SJCRH30 (cell line): ENCODE data around the gene HES2. TPM values are rescaled to one million over a fixed set of nuclear protein-coding genes. Genes with fewer than 3 reads are reported as not detected.
"Not testable (repeated sequence)": the region's sequence is repeated elsewhere in the genome, so short reads cannot be mapped to it uniquely, and the experiment has no call there.

Experiments
- DNase-seq, 2 experiments: peaks; one replicate each; pipeline ENCODE4 v3.0.0-alpha.2; 2015 to 2020
- H3K27ac ChIP-seq: fragments of 250-450 bp; sonication (Bioruptor Pico); 2 replicates; pipeline ENCODE4 v1.5.1; 2020; ENCODE audit warnings: mild to moderate bottlenecking, moderate library complexity
- H3K27me3 ChIP-seq: fragments of 250-450 bp; sonication (Bioruptor Pico); 2 replicates; pipeline ENCODE4 v1.5.1; 2020; ENCODE audit warnings: mild to moderate bottlenecking, moderate library complexity
- H3K36me3 ChIP-seq: fragments of 250-450 bp; sonication (Bioruptor Pico); 2 replicates; pipeline ENCODE4 v1.5.1; 2020; ENCODE audit warnings: mild to moderate bottlenecking, moderate library complexity
- H3K4me1 ChIP-seq: fragments of 250-450 bp; sonication (Bioruptor Pico); 2 replicates; pipeline ENCODE4 v1.5.1; 2020; ENCODE audit warnings: mild to moderate bottlenecking, moderate library complexity
- H3K4me3 ChIP-seq: fragments of 250-450 bp; sonication (Bioruptor Pico); 2 replicates; pipeline ENCODE4 v1.5.1; 2020; ENCODE audit warnings: mild to moderate bottlenecking, moderate library complexity
- H3K9me3 ChIP-seq: fragments of 250-450 bp; sonication (Bioruptor Pico); replicated peaks from 2 replicates; pipeline ENCODE4 v1.5.1; 2020; ENCODE audit warnings: mild to moderate bottlenecking, moderate library complexity
- total RNA-seq: library from RNA; depleted of rRNA; stranded (reverse); fragments of >200 nt; shearing (Covaris generic); gene quantifications from 2 replicates; pipeline ENCODE4 v1.2.3, GENCODE V29; 2014

HES2 gene
- total RNA-seq, 1 experiment from 2014 or later: not detected

DNA sequence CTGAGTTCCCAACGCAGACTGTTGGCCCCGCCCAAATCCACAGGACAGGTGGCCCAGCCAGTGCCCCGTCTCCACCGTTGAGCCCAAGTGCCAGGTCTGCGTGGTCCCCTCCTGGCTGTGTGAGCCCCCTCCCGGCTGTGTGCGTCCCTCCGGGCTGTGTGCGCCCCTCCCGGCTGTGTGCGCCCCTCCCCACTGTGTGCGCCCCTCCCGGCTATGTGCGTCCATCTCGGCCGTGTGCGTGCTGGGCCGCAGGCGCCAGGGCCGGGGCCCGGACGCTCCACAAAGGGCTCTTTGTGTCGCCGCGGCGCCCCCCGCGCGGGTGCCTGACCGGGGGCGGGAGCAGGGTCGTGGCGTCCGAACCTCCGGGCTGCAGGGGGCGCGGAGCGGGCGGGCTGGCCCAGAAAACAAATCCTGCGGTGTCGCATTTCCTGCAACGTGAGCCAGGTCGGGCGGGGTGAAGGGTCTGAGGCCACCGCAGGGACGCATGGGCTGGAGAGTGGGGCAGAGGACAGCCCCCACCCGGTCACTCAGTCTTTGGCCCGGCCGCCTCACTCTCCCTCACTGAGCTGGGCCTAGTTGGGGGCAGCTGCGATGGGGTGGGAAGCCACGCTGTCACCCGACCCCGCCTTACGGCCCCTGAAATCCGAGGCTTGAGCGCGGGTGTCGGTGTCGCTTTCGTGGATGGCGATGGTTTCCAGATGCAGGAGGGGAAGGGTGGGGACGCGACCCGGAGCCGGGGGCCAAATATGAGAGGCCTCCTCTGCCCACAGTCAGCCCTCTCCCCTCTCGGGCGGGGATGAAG, 27.5 kb upstream of the HES2 start:
- H3K4me1 ChIP-seq: peaks cover 8% of the 10 kb centered on the region; the same call in 1 of the 2 replicates
- peaks cover 38% of the 10 kb centered on the region for H3K27me3 ChIP-seq
- peak in 1 of 2 experiments; percentile 56 for DNase-seq
- no peaks in the 10 kb centered on the region for H3K9me3 ChIP-seq
- H3K27ac ChIP-seq: no peak overlapping the region
- no peaks in the 10 kb centered on the region for H3K36me3 ChIP-seq
- peak overlapping the region; percentile 57 for H3K4me3 ChIP-seq

DNA sequence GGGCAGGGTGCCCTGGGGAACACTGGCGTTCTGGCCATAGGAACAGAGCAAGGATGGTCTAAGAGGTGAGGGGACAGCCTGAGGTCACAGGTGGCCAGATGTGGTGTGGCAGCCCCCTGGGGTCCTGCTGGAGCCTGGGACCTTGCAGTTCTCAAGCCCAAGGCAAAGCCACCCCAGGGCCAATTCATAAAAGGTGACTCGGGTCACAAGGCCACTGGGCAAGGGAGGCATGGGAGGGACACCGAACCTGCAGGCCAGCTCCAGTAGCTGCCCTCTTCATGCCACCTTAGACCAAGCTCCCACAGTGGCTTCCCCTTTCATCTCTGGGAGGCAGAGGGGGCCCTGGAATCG, 26.9 kb upstream of the HES2 start:
- no peaks in the 10 kb centered on the region for H3K9me3 ChIP-seq
- H3K4me1 ChIP-seq: peaks cover 8% of the 10 kb centered on the region; the same call in 1 of the 2 replicates
- H3K27me3 ChIP-seq: peaks cover 38% of the 10 kb centered on the region
- peak overlapping the region; percentile 57 for H3K4me3 ChIP-seq
- H3K36me3 ChIP-seq: no peaks in the 10 kb centered on the region
- DNase-seq: no peak
- H3K27ac ChIP-seq: no peak overlapping the region

DNA sequence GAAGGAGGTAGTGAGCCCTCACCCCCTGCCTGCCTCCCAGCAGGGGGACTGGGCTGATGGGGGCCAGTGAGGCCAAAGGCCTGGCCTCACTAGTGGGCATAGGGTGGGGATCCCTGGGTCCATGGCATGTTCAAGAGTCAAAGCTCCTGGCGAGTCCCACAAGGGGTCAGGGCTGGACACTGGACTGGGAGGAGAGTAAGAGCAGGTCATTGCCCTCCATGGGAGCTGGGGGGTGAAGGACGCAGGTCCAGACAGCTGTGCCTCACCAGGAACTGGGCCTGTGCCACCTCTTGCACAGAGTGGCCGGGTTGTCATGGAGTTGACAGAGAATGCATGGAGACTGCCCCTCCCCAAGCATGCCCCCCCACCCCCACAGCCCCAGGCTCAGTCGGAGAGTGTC, 26.2 kb upstream of the HES2 start:
- H3K9me3 ChIP-seq, H3K36me3 ChIP-seq, H3K4me3 ChIP-seq, DNase-seq, H3K4me1 ChIP-seq, H3K27ac ChIP-seq: not testable (repeated sequence)
- H3K27me3 ChIP-seq: peaks cover 38% of the 10 kb centered on the region

DNA sequence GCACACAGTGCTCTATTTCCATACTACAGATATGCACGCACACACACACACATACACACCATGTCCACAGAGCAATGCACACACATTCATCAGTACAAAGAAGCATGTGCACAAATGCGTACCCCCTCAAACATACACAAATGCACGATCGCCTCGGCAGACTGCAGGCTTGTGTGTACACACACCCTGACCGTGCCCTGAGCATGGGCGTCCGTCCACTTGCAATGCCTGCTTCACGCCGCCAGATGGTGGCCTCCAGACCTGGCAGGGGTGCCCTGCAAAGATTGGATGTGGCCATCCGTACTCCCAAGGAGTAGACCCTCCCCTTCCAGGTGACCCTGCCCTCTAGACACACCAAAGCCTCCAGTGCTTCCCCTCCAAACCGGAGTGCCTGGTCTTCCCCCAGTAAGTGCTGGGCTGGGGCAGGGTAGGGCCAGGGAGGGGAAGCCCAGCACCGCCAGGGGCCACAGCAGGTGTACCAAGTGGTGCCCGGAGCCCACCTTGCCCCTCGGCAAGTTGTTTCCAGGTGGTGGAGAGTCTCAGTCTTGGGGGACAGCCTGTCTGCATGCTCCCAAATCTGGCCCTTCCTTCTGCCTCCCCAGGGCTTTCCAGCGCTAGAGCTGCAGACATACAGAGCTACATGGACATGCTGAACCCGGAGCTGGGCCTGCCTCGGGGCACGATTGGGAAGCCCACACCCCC, 25.5 kb upstream of the HES2 start:
- DNase-seq: no peak
- Histone ChIP-seq H3K27me3 (peaks cover 32% of the 10 kb centered on the region), H3K27ac (no peak overlapping the region)

DNA sequence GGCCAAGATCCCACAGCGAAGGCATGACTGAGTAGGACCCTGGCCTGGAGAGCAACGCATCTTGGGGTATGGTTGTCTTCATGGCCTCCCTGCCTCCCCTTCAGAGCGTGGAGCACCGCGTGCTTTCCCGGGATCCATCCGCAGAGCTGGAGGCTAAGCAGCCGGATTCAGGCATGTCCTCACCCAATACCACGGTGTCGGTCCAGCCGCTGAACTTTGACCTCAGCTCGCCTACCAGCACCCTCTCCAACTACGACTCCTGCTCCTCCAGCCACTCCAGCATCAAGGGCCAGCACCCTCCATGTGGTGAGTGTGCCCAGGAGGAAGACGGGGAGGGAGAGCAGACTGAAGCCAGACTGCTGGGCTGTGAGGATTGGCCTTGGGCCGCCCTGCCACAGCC, 24.7 kb upstream of the HES2 start:
- Histone ChIP-seq H3K4me1 (peaks cover 8% of the 10 kb centered on the region; the same call in 1 of the 2 replicates), H3K36me3 (no peaks in the 10 kb centered on the region), H3K9me3 (no peaks in the 10 kb centered on the region), H3K27me3 (peaks cover 25% of the 10 kb centered on the region), H3K4me3 (no peak overlapping the region), H3K27ac (no peak overlapping the region)
- no peak for DNase-seq

More for the DNA sequence above, 25.5 kb upstream of the HES2 start:
- Histone ChIP-seq H3K36me3 (no peaks in the 10 kb centered on the region), H3K4me3 (no peak overlapping the region), H3K4me1 (peaks cover 8% of the 10 kb centered on the region; the same call in 1 of the 2 replicates), H3K9me3 (no peaks in the 10 kb centered on the region)

DNA sequence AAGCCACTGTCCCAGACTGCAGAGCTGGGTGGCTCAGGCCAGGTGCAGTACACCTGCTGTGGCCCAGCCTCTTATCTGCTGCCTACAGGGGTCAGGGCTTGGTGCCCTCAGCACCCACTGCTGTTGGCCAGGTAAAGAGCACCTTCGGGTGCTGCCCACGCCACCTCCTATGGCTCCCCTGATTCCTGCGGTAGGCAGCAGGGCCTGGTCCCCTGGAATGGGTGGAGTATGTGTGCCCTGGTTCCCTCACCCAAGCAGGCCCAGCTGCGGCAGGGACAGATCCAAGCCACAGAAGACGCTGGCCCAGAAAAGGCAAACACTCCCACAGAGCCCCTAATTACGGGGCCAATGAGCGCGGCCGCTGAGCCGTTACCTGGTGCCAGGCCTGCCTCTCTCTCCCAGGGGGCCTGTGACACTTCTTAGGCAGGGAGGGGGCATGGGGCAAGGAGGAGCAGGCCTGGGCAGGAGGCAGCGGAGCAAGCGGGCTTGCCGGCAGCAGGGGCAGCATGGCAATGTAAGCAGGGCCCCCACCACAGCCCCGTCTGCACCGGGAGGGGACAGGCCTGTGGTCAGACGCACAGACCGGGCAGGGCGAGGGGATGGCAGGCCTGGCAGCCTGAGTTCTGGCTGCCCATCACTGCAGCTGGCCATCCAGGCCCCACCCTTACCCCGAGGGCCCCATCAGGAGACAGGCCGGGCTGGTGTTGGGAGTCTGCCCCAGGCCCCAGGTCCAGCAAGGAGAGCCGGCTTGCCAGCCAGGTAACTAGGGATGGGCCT, 23.8 kb upstream of the HES2 start:
- Histone ChIP-seq H3K27ac (no peak overlapping the region), H3K36me3 (no peaks in the 10 kb centered on the region), H3K4me3 (no peak overlapping the region), H3K9me3 (no peaks in the 10 kb centered on the region), H3K27me3 (peaks cover 20% of the 10 kb centered on the region), H3K4me1 (peaks cover 8% of the 10 kb centered on the region; the same call in 1 of the 2 replicates)
- no peak for DNase-seq

DNA sequence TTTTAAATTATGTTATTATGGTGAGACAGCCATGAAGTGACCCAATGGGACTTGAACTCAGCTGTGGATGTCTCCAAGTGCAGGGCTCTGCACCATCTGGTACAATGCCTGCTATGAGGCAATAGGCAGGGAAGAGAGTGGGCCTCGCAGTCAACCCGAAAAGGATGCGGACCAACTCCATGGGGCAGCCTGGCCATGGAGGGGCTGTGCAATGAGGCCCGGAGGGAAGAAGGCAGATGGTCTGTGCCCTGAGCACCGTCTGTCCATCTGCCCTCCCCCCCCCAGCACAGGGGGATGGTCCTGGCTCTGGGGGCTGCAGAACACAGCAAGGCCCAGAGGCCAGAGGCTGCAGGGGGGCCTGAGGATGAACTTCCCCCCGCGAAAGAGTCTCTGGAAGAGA, 21.9 kb upstream of the HES2 start:
- H3K4me3 ChIP-seq: no peak overlapping the region
- H3K4me1 ChIP-seq: no peaks in the 10 kb centered on the region
- no peak overlapping the region for H3K27ac ChIP-seq
- no peaks in the 10 kb centered on the region for H3K9me3 ChIP-seq
- no peaks in the 10 kb centered on the region for H3K36me3 ChIP-seq
- DNase-seq: no peak
- H3K27me3 ChIP-seq: peaks cover 3% of the 10 kb centered on the region; the same call in 1 of the 2 replicates

DNA sequence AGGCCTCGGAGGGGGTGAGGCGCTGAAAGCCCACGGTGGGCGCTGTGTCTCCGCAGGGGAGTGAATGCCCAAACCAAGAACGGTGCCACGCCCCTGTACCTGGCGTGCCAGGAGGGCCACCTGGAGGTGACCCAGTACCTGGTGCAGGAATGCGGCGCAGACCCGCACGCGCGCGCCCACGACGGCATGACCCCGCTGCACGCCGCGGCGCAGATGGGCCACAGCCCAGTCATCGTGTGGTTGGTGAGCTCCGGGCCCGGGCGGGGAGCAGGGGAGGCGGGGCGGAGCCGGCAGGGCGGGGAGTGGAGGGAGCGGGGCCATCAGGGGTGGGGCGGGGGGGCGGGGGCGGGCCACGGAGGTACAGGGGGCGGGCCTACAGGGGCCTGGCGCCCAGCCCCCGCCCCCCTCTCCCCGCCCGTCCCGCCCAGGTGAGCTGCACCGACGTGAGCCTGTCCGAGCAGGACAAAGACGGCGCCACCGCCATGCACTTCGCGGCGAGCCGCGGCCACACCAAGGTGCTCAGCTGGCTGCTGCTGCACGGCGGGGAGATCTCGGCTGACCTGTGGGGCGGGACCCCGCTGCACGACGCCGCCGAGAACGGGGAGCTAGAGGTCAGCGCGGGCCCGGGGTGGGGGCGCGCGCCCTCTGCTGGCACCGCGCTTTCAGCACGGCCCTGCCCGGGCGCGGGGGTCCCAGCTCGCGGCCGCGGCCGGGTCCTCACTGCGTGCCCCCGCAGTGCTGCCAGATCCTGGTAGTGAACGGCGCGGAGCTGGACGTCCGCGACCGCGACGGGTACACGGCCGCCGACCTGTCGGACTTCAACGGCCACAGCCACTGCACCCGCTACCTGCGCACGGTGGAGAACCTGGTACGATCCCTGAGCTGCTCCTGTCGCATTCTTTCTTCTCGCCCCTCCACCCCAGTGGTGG, 20.7 kb upstream of the HES2 start:
- no peak overlapping the region for H3K27ac ChIP-seq
- peaks cover 13% of the 10 kb centered on the region; the same call in 1 of the 2 replicates for H3K27me3 ChIP-seq
- no peaks in the 10 kb centered on the region for H3K4me1 ChIP-seq
- H3K36me3 ChIP-seq: no peaks in the 10 kb centered on the region
- H3K9me3 ChIP-seq: no peaks in the 10 kb centered on the region
- DNase-seq: no peak
- H3K4me3 ChIP-seq: no peak overlapping the region

DNA sequence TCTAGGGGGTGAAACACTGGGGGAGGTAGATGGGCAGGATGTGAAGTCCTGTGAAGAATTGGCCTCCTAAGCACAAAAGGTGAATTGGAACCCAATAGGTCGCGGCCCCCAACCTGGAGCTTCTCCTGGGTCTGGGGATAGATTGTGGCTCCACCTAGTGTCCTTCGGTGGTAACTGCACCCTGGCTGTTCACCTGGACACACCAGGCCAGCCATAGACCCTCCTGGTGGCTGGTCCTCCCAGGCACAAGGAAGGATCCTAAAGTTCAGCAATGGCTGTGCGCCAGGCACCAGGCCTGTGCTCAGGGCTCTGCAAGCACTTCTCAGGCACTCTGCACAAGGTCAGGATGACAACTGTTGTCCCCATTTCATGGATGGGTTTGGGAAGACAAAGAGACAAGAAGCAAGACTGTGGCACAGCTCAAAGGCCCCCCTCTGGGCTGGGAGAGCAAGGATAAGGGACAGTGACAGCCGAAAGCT, 18.4 kb upstream of the HES2 start:
- H3K27me3 ChIP-seq: peaks cover 20% of the 10 kb centered on the region
- no peaks in the 10 kb centered on the region for H3K9me3 ChIP-seq
- DNase-seq: peak; percentile 68 to 84
- no peaks in the 10 kb centered on the region for H3K36me3 ChIP-seq
- H3K4me3 ChIP-seq: no peak overlapping the region
- no peaks in the 10 kb centered on the region for H3K4me1 ChIP-seq
- H3K27ac ChIP-seq: no peak overlapping the region

DNA sequence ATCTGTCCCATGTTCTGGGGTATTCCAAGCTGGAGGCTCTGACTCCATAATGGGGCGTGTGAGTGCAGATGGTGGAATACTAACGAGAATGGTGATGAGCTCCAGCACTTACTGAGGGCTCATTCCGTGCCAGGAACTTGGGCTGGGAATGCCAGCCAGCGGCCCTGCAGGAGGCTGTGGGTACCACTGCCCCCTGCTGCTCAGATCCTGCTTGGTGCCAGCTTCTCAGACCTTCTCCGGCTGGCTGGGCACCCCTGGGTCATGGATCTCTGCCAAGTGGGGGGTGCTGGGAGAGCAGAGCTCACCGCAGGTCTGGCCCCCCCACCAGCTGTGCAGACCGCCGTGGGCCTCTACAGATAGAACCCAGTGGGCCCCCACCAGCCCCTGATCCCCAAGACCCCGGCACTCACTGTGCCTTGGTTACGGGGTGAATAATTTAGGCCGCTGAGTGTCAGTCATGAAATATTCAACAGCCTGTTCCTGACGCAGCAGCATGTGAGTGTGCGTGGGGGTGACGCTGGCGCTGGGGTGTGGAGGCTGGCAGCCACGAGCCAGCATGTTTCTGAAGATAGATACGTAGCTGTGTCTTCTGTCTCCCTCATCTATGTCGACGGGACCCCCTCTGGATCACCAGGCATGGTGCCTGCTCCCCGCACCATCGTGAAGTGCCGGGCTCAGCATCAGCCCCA, 17.4 kb upstream of the HES2 start:
- not testable (repeated sequence) for H3K4me3 ChIP-seq, H3K4me1 ChIP-seq, H3K36me3 ChIP-seq, H3K27ac ChIP-seq, DNase-seq, H3K9me3 ChIP-seq
- H3K27me3 ChIP-seq: peaks cover 24% of the 10 kb centered on the region

DNA sequence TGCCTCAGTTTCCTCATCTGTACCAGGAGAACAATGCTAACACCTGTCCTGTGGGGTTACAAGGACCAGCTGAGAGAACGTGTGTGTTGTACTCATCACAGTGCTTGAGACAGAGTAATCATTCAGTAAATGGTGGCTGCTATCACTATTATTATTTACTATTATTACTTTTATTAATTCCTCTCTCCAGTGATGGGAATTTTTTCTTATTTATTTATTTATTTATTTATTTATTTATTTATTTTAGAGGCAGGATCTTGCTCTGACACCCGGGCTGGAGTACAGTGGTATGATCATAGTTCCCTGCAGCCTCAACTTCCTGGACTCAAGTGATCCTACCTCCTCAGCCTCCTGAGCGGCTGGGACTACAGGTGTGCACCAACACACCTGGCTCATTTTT, 16.6 kb upstream of the HES2 start:
- H3K36me3 ChIP-seq, H3K27ac ChIP-seq, H3K4me3 ChIP-seq, H3K4me1 ChIP-seq, DNase-seq, H3K9me3 ChIP-seq: not testable (repeated sequence)
- peaks cover 28% of the 10 kb centered on the region for H3K27me3 ChIP-seq

DNA sequence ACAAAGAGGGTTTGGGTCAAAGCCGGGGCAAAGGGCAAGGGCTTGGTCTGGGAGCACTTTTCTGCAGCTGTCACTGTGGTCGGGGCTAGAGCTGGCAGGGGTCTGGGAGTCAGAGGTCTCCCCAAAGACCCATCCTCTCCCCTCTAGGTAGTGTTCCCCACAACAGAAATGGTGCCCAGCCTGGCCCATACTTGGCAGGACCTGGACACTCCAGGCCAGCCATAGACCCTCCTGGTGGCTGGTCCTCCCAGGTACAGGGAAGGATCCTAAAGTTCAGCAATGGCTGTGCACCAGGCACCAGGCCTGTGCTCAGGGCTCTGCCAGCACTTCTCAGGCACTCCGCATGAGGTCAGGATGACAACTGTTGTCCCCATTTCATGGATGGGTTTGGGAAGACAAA, 15.8 kb upstream of the HES2 start:
- H3K4me3 ChIP-seq: no peak overlapping the region
- H3K9me3 ChIP-seq: no peaks in the 10 kb centered on the region
- H3K27ac ChIP-seq: no peak overlapping the region
- H3K36me3 ChIP-seq: no peaks in the 10 kb centered on the region
- no peak for DNase-seq
- no peaks in the 10 kb centered on the region for H3K4me1 ChIP-seq
- H3K27me3 ChIP-seq: peaks cover 33% of the 10 kb centered on the region

DNA sequence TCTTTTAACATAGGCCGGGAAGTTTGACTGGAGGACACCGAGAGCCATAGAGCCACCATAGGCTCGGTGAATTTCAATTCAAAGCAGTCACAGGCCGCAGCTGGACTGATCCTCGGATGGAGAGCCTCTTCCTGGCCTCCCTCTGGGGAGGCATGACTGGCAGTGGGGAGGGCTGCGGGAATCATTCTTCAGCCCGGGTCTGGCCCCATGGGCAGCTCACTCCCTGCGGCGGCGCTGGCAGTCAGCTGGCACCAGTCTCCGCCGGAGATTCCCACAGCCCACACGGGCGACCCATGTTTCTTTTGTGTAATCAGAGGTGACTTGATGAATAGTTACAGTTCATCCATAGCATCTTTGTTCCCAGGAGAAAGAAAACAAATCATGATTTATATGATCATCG, 15.4 kb upstream of the HES2 start:
- Histone ChIP-seq H3K9me3 (no peaks in the 10 kb centered on the region), H3K4me1 (no peaks in the 10 kb centered on the region), H3K27ac (no peak overlapping the region), H3K36me3 (no peaks in the 10 kb centered on the region), H3K4me3 (no peak overlapping the region), H3K27me3 (peaks cover 37% of the 10 kb centered on the region)
- no peak for DNase-seq
